Measurements from ENCODE around the gene MUC20. TPM values are rescaled to one million over a fixed set of nuclear protein-coding genes. Genes with fewer than 3 reads are reported as not detected.
"Not testable (repeated sequence)": the region's sequence is repeated elsewhere in the genome, so short reads cannot be mapped to it uniquely, and the experiment has no call there.

MUC20 gene
- total RNA-seq, 1 donor from 2014 or later = not detected

DNA sequence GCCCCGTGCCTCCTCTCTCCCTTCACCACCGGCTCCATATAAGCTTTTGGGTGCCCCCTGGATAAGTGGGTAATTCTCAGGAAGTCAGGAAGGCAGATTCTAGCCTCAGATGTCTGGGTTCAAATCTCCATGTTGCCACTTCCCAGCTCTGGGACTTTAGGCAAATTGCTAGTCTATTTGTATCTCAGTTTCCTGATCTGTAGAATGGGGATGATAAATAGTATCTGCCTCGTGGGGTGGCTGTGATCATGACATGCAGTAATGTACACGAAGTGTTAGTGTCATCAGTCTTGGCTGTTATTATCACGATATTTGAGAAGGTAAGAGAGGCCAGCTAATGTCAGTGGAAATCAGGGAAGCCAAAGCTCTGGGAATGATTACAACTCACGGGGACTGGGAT lies 47.6 kb downstream of the MUC20 start:
- Mint-ChIP-seq H3K36me3 (ENCODE audit: unreplicated experiment) (peaks cover 4% of the 10 kb centered on the region), H3K27me3 (ENCODE audit: unreplicated experiment) (peaks cover 8% of the 10 kb centered on the region), H3K4me1 (ENCODE audit: low read depth, unreplicated experiment) (no peaks in the 10 kb centered on the region), H3K9me3 (ENCODE audit: unreplicated experiment) (peaks cover 4% of the 10 kb centered on the region), H3K4me3 (ENCODE audit: unreplicated experiment) (no peak overlapping the region), H3K27ac (ENCODE audit: unreplicated experiment) (no peak overlapping the region)
- no peak for DNase-seq
- TF ChIP-seq, protein P1, sequence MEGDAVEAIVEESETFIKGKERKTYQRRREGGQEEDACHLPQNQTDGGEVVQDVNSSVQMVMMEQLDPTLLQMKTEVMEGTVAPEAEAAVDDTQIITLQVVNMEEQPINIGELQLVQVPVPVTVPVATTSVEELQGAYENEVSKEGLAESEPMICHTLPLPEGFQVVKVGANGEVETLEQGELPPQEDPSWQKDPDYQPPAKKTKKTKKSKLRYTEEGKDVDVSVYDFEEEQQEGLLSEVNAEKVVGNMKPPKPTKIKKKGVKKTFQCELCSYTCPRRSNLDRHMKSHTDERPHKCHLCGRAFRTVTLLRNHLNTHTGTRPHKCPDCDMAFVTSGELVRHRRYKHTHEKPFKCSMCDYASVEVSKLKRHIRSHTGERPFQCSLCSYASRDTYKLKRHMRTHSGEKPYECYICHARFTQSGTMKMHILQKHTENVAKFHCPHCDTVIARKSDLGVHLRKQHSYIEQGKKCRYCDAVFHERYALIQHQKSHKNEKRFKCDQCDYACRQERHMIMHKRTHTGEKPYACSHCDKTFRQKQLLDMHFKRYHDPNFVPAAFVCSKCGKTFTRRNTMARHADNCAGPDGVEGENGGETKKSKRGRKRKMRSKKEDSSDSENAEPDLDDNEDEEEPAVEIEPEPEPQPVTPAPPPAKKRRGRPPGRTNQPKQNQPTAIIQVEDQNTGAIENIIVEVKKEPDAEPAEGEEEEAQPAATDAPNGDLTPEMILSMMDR (IDR thresholded peaks at IDR 0.05; ENCODE audit: partially characterized antibody, unreplicated experiment) = no peak

DNA sequence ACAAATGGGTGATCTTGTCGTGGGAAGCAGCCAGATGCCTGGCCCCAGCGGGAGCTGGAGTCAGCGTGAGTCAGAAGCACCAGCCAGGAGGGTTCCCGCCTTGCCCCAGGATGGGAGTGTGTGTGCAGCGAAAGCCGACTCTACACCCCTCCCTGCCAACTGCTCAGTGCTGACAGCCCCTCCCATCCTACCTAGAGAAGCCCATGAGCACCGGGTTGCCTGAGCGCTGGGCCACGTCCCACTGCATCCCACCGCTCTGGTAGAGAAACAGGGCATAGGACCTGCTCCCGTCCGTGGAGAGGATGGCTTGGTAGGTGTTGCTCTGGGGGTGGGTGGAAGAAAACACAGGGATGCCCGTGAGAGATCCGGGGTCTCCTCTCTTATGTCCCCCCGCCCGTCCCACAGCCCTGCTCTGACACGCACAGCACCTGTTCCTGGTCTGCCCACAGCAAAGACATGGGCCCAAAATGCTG lies 48.1 kb downstream of the MUC20 start:
- Mint-ChIP-seq H3K27ac (ENCODE audit: unreplicated experiment) (no peak overlapping the region), H3K4me3 (ENCODE audit: unreplicated experiment) (no peak overlapping the region), H3K4me1 (ENCODE audit: low read depth, unreplicated experiment) (no peaks in the 10 kb centered on the region), H3K36me3 (ENCODE audit: unreplicated experiment) (peaks cover 4% of the 10 kb centered on the region), H3K9me3 (ENCODE audit: unreplicated experiment) (peaks cover 6% of the 10 kb centered on the region), H3K27me3 (ENCODE audit: unreplicated experiment) (peaks cover 8% of the 10 kb centered on the region)
- DNase-seq = no peak
- TF ChIP-seq, protein P1 (IDR thresholded peaks at IDR 0.05; ENCODE audit: partially characterized antibody, unreplicated experiment) = no peak

DNA sequence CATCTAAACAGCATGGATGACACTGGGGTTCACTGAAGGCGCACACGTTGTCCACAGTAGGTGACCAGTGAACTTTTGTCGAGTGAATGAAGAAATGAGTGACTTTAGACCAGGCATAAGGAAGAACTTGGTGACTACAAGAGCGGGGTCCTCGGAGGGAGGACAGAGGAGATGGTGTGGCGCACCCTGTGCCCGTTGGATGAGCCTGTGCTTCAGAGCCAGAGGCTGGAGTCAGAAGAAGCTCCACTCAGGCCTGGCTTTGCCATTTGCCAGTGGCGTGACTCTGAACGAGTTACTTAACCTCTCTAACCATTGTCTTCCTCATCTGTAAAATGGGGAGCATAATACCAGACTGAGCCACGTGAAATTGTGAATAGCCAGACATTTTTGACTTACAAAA lies 48.8 kb downstream of the MUC20 start:
- H3K4me3 Mint-ChIP-seq (ENCODE audit: unreplicated experiment) = no peak overlapping the region
- no peak for DNase-seq
- TF ChIP-seq, protein P1 (IDR thresholded peaks at IDR 0.05; ENCODE audit: partially characterized antibody, unreplicated experiment) = no peak
- H3K27ac Mint-ChIP-seq (ENCODE audit: unreplicated experiment) = no peak overlapping the region
- peaks cover 9% of the 10 kb centered on the region for H3K9me3 Mint-ChIP-seq (ENCODE audit: unreplicated experiment)
- peaks cover 4% of the 10 kb centered on the region for H3K36me3 Mint-ChIP-seq (ENCODE audit: unreplicated experiment)
- H3K27me3 Mint-ChIP-seq (ENCODE audit: unreplicated experiment) = peaks cover 9% of the 10 kb centered on the region
- no peaks in the 10 kb centered on the region for H3K4me1 Mint-ChIP-seq (ENCODE audit: low read depth, unreplicated experiment)

DNA sequence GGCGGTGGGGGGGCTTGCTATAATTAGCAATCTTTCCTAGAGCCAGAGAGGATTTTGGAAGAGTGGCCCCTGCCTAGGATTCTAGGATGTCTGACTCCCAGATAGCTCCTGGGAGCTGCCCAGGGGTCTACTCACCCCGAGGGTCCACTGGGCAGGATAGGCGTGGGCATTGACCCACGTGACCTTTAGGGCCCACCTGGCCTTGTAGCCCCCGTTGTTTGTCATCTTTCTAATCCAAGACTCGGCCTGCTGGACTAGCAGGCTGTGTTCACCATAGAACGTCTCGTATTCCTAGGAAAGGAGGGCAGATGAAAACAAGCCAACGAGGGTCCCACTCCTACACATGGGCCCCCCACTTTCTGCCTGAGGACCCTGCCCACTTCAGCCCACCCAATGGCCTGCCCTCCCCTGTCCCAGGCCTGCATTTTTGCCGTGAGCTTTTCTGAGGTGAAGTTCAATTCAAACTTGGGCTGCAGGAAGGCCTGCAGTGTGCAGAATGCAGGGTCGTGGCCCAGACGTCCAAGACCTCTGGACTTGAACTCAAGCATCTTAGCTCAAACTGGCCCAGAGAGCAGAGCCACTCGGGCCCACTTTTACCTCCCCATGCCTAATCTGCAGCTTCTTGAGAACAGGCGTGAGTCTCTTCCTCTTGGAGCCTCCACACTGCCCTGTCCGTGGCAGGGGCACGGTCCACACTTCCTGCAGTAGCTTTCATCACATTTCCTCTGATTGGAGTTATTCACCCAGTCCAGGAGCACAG lies 49.5 kb downstream of the MUC20 start:
- Mint-ChIP-seq H3K27ac (ENCODE audit: unreplicated experiment) (no peak overlapping the region), H3K36me3 (ENCODE audit: unreplicated experiment) (peaks cover 4% of the 10 kb centered on the region), H3K4me1 (ENCODE audit: low read depth, unreplicated experiment) (no peaks in the 10 kb centered on the region), H3K4me3 (ENCODE audit: unreplicated experiment) (no peak overlapping the region), H3K9me3 (ENCODE audit: unreplicated experiment) (peaks cover 10% of the 10 kb centered on the region), H3K27me3 (ENCODE audit: unreplicated experiment) (peaks cover 9% of the 10 kb centered on the region)
- DNase-seq = no peak
- TF ChIP-seq, protein P1 (IDR thresholded peaks at IDR 0.05; ENCODE audit: partially characterized antibody, unreplicated experiment) = no peak

DNA sequence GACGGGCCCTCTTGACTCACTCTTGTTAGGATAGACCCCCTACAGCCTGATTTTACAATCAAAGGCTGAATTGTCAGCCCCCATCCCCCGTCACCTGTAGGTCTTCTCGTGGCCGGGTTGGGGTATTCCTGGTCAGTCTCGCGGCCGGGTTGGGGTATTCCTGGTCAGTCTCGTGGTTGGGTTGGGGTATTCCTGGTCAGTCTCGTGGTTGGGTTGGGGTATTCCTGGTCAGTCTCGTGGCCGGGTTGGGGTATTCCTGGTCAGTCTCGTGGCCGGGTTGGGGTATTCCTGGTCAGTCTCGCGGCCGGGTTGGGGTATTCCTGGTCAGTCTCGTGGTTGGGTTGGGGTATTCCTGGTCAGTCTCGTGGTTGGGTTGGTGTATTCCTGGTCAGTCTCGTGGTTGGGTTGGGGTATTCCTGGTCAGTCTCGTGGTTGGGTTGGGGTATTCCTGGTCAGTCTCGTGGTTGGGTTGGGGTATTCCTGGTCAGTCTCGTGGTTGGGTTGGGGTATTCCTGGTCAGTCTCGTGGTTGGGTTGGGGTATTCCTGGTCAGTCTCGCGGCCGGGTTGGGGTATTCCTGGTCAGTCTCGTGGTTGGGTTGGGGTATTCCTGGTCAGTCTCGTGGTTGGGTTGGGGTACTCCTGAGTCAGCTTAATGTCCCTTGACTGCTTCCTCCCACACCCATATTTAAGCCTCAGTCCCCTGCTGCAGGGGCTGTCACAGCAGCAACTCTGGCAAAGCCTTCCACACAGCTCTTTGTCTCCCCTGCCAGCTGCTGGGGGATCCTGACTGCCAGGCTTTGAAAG lies 50.3 kb downstream of the MUC20 start:
- H3K4me3 Mint-ChIP-seq (ENCODE audit: unreplicated experiment) = not testable (repeated sequence)

More for the DNA sequence above, 50.3 kb downstream of the MUC20 start:
- H3K36me3 Mint-ChIP-seq (ENCODE audit: unreplicated experiment); H3K4me1 Mint-ChIP-seq (ENCODE audit: low read depth, unreplicated experiment); H3K27me3 Mint-ChIP-seq (ENCODE audit: unreplicated experiment); H3K9me3 Mint-ChIP-seq (ENCODE audit: unreplicated experiment); H3K27ac Mint-ChIP-seq (ENCODE audit: unreplicated experiment); DNase-seq: not testable (repeated sequence)

All from glutamatergic neuron (in vitro differentiated cells).